Middle frontal gyrus (tissue), 1 donor: ENCODE data around the gene NOTUM.

Source experiments
- DNase-seq: peaks from one replicate; pipeline ENCODE4 v3.0.0-alpha.2; 2015; ENCODE audit warnings: low spot score; ENCODE audit errors: extremely low spot score

Gene NOTUM

GRCh38 chr17:81911277-81911961 is 49.6 kb downstream of the NOTUM start, which contains the start of gene PCYT2:
Gene PCYT2, minus strand, starts transcription at chr17:81911399. Its CDS starts 44 bp downstream, at chr17:81911355.
- peak; percentile 73 for DNase-seq

DNA sequence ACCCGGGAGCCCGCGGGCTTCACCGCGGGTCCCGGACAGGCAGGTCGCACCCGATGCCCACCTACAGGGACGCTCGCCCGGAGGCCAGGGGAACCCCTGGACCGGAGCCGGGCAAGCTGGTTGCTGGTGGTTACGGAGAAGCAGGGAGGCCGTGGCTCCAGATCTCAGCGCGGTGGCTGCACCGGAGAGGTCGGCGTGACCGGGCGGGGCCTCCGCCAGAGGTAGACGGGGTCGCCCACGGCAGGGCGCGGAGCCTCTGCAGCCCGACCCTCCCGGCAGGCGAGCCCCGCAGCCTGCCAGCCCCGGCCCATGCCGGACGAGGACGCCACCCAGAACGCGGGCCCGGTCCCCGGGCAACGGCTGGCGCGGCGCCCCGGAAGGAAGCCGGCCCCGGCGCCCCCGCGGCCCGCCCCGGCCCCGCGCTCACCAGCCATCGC is 50.1 kb downstream of the NOTUM start:
- no peak for DNase-seq

DNA sequence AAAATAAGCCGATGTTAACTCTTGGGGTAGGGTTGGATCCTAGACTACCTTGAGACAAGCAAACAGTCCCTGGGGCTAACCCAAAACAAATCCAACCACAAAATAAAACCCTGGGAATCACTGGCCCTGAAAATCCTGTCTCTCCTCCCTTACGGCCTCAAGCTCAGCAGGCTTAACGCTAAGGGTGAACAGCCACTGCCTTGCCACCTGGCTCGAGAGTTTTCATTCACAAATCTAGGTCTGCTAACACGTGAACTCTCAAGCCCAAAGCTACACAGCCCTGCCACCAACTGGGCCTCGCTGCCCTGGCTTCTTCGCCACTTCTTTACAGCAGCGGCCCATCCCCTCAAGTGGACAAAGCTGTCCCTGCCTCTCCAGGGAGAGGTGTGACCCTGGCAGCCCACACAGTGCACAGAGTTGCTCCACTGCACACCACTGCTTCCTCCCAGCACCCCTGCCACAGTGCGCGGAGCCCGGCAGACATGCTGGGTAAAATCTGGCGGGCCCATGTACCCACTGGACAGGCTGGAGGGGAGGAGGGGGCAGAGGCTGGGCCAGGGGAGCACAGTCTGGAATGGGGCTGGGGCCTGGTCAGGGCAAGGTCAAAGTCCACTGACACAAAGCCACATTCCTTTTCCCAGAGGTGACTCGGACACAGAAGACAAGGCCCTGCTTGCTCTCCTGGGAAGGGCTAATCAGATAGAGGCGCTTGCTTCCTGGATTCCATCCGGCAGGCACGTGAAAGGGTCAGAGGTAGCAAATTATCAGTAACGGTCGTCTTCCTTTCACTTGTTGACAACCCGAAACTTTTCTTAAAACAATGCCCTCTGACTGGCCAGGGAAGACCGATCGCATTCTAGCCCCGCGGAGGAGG is 50.8 kb downstream of the NOTUM start:
- no peak for DNase-seq

DNA sequence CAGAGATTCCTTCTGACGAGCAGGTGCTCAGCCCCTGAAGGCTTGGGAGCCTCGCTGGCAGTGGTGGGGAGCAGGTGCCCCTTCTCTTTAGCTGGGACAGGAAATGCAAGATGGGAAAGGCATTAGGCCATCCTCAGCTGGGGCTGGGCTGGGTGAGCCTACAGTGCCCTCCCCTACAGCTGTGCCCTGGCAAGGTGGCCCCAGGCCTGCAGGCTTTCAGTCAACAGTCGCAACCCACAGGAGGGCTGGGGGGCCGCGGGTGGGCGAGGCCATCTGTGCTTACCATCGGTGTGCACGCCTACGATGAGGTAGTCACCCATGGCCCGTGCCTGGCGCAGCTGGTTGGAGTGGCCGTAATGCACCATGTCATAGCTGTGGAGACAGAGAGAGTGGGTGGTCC is 51.8 kb downstream of the NOTUM start:
- DNase-seq: no peak

DNA sequence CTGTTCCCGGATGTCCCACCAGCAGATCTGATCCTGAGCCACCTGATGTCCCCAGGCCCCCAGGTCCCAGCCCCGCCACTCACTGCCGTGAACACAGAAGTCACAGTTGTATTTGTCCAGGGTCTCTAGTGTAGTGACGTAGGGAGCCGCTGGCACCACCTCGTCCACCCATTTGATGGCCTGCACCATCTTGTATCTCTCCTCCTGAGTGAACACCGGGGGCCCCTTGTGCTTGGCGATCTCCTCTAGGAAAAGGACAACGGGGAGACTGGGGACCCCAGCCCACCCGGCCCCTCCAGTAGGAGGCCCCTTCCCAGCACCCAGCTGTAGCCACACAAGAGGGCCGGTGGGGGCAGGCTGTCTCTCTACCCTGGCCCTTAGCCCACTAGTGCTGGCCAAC is 52.2 kb downstream of the NOTUM start:
- DNase-seq: no peak

GRCh38 chr17:81907219-81908145 is 53.5 kb downstream of the NOTUM start:
- no peak for DNase-seq

- DNase-seq: no peak
Observed at GRCh38 chr17:81906476-81907218, 54.3 kb downstream of the NOTUM start.

DNA sequence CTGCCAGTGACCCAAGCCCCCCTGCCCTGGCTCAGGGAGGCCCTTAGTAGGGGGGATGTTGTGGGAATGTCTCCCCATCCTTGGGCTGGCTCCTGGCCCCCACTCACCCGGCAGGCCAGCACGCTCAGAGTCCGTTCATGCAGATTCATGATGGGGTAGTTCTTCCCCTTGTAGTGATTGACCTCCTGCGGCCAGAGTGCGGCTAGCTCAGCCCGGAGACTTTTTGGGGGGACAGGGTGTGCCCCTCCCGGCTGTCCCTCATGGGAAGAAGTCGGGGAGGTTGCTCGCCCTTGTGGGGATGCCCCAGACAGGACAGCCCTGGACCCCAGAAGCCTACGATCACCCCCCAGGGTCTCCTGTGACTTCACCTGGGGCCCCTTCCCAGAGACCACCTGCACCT is 55.0 kb downstream of the NOTUM start:
- DNase-seq: no peak

- DNase-seq: no peak
Observed at GRCh38 chr17:81905424-81905875, 55.5 kb downstream of the NOTUM start.

GRCh38 chr17:81904600-81905423 is 56.2 kb downstream of the NOTUM start:
- no peak for DNase-seq

DNA sequence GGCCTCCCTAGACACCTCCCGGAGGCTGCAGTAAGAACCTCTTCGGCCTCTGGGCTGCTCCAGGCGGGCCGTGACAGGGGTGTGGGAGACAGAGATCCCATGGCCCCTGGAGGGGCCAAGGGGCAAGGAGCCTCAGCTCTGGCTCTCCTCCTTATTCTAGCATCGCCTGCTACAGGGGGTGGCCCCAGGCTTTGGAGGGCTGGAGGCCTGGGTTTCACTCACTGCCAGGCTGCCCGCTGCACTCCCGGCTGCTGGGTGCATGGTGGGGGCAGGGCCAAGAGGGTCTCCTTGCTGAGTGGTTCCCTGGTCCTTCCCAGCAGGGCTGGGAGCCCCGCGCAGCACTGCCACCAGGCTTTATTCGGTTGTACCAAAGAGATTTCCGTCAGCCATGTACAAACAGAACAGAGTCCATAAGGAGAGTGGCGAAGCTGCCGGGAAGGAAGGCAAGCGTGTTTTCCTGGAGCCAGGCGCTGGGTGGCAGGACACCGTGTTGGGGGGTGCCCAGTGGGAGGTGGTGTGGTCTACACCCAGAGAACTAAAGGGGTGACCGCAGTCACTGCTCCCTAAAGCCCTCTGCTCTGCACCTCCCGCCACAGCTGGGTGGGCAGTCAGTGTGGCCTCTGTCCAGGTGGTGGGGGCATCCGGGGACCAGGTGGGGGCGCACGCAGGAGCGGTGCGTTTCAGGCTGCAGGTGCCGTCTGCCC is 56.9 kb downstream of the NOTUM start:
- no peak for DNase-seq

GRCh38 chr17:81903415-81903831 is 57.6 kb downstream of the NOTUM start:
- no peak for DNase-seq

GRCh38 chr17:81902653-81903414 is 58.2 kb downstream of the NOTUM start:
- DNase-seq: no peak
